ENCODE measurements around the gene ABCA7.

ABCA7 gene

GRCh38 chr19:1073956-1074517 lies 34.1 kb downstream of the ABCA7 start:
- no peak for DNase-seq

GRCh38 chr19:1074544-1075283 lies 34.8 kb downstream of the ABCA7 start:
- DNase-seq = no peak

- DNase-seq = no peak
These were observed 36.1 kb downstream of the ABCA7 start for GRCh38 chr19:1076046-1076386.

- no peak for DNase-seq
These were observed 37.0 kb downstream of the ABCA7 start for GRCh38 chr19:1076951-1077350.

GRCh38 chr19:1079566-1080111 lies 39.7 kb downstream of the ABCA7 start:
- no peak for DNase-seq

- no peak for DNase-seq
These were observed 40.7 kb downstream of the ABCA7 start for GRCh38 chr19:1080360-1081161.

- DNase-seq = no peak
These were observed 41.6 kb downstream of the ABCA7 start for GRCh38 chr19:1081301-1082164.

GRCh38 chr19:1082165-1082927 lies 42.4 kb downstream of the ABCA7 start:
- no peak for DNase-seq

- DNase-seq = no peak
These were observed 43.3 kb downstream of the ABCA7 start for GRCh38 chr19:1082928-1083816.

GRCh38 chr19:1084024-1084868 lies 44.3 kb downstream of the ABCA7 start:
- DNase-seq = no peak

- no peak for DNase-seq
These were observed 45.2 kb downstream of the ABCA7 start for GRCh38 chr19:1085053-1085658.

GRCh38 chr19:1085676-1086442 lies 46.0 kb downstream of the ABCA7 start:
- no peak for DNase-seq

GRCh38 chr19:1086613-1087012 lies 46.7 kb downstream of the ABCA7 start:
- DNase-seq = no peak

- no peak for DNase-seq
These were observed 48.0 kb downstream of the ABCA7 start for GRCh38 chr19:1087813-1088415.

GRCh38 chr19:1088416-1089010 lies 48.6 kb downstream of the ABCA7 start:
- DNase-seq = no peak

- no peak for DNase-seq
These were observed 49.3 kb downstream of the ABCA7 start for GRCh38 chr19:1089126-1089771.

- no peak for DNase-seq
These were observed 50.0 kb downstream of the ABCA7 start for GRCh38 chr19:1089891-1090290.
